Activated naive CD4-positive, alpha-beta T cell (primary cell): ENCODE measurements around the gene EZR.
"Not testable (repeated sequence)": the region's sequence is repeated elsewhere in the genome, so short reads cannot be mapped to it uniquely, and the experiment has no call there.

Experiments
- DNase-seq, 4 experiments: peaks; one replicate each; lab custom pipeline; 2025; lab: John Stamatoyannopoulos, UW

Gene EZR

GRCh38 chr6:158797331-158798310 is 21.5 kb downstream of the EZR start:
- no peak for DNase-seq

DNA sequence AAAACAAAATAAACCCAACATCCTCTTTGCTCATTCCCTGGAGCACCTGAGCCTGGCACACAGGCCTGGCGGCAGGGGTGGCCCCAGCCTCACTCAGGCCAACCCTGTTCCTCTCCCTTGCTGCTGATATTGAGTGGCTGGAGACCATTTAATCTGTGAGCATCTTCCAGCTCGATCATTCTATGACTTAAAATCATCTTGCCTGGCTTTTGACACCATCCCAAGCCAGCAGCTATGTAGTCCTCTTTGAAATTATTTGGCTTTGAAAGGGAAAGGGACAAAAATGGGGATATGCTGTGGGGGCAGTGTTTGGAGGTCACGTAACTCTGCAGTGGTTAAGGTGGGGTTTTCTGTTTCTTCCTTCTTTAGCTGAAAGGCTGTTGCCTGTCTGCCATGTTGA is 22.8 kb downstream of the EZR start:
- no peak for DNase-seq

GRCh38 chr6:158795516-158795915 is 23.7 kb downstream of the EZR start:
- DNase-seq, result no peak

DNA sequence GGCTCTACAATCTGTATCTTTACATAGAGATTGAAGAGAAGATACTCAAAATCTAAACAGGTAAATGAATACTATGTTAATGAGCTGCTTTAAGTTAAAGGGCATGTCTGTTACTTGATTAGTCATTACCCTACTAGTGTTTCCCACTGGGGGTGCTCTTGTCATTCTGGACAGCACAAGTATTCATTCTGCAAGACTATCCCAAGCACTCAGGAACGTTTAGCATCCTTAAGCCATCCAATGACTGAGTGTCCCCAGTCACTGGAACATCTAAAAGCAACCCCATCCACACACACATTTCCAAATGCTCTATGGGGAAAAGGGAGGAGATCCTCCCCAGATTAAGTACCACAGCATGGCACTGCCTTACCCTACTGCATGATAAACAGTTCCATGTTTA is 25.7 kb downstream of the EZR start:
- no peak for DNase-seq

GRCh38 chr6:158792505-158792904 is 26.7 kb downstream of the EZR start:
- DNase-seq, result not testable (repeated sequence)

DNA sequence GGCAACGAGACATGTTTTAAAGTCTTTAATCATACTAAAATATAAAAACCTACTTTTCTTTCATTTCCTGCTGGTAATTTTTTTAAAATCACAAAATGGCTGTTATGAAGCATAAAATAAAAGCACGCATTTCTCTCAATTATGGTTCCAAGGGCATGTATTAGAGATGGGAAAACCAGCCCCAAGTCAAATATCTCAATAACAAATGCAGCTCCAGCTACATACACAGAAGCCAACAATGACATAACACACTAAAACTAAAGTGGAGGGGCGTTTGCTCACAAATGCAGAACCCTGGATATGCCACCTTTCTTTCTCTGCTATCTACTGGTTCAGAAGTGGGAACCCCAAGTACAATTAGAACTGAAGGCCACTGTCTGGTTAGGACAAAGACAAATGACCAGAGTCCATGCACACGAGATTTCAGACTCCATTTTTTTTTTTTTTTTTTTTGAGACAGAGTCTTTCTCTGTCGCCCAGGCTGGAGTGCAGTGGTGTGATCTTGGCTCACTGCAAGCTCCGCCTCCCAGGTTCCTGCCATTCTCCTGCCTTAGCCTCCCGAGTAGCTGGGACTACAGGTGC is 27.8 kb downstream of the EZR start:
- DNase-seq, result no peak

DNA sequence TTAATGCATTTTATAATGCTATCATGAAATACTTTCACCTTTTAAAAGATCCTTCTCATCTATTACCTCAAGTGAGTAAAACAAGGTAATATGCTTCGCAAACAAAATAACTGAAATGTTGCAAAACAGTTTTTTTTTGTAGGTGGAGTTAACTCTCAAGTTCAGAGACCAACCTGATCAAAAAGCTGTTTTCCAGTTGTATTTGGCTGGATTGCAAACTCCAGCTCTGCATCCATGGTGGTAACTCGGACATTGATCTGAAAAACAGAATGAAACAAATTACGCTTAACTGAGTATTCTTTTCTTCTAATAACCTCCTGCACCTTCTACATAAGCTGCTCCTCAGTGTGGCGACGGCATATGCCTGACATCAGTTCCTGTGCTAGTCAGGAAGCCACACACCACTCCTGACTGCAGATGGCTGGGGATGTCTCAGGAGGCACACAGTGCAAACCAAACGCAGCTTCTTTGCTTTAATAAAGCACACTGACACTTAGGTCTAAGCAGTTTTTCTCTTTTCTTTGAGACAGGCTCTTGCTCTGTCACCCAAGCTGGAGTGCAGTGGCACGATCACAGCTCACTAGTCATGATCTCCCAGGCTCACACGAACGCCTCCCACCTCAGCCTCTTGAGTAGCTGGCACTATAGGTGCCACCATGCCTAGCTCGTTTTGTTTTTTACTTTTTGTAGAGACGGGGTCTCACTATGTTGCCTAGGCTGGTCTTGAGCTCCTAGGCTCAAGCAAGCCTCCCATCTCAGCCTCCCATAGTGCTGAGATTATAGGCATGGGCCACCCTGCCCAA is 29.9 kb downstream of the EZR start:
- peak in 2 of 4 experiments; percentile 38 to 51 for DNase-seq

DNA sequence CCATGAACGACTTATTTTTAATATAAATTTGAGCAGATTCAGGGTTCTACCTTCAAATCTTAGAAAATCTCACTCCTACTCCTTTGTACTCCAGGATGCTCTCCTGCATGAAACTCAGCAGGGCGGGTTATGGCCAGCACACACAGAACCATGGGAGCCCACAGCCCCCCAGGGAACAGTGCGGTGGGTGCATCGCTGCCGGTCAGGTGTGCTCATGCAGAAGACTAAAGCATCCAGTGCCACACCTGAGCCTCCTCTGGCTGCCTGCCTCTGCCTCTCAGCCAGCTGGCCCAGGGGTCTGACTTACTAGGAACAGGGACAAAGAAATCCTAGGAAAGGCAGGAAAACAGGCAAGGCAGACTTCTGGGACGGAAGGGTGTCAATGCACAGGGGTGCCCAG is 31.8 kb downstream of the EZR start:
- no peak for DNase-seq

GRCh38 chr6:158786645-158787304 is 32.4 kb downstream of the EZR start:
- DNase-seq, result no peak

DNA sequence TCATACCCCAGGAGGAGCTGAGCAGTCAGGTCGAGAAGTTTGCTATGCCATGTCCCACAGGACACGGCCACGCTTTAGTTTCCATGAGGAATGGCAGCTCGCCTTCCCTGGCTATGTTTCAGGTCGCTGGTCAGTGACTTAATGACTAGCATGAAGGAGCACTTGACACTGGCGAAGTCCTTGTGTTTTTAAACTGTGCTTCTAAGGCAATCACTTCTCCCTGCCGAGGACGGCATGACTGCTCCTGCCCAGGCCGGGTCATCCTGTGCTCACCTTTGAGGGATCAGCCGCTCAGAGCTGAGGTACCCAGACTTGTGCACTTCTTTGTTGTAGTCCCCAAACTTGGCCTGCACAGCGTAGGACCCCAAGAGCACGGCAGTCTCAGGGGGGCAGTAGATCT is 34.1 kb downstream of the EZR start:
- DNase-seq, result no peak

DNA sequence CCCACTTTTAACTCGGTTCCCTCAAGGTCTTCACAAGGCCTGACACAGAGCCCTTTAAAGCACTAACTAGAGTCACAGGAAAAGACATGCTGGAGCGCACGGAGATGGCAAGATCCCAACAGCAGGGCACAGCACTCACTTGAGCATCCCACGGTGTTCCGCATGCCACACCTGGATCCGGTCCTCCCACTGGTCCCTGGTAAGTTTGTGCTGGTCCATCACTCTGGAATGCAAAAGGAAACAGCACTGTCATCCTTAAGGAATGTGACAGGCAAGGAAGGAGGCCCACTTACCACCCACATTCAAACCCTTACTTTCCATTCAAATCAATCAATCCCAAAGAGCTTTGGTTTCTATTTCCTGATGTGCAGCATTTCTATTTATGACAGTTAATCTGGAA is 34.7 kb downstream of the EZR start:
- DNase-seq, result no peak

- DNase-seq, result no peak
Observed at GRCh38 chr6:158783851-158784250, 35.3 kb downstream of the EZR start.

DNA sequence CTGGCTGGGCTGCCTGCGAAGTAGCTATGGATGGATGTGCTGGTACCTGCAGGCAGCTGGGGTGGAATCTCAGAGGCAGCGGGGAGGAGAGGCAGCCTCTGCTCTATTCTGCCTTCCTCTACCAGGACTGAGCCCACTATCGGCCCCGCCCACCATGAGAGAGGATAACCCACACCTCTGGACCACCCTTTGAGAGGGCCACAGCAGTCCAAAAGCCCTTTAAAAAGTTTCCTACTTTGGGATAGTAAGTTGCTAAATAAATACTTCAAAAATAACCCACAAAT is 36.1 kb downstream of the EZR start:
- no peak for DNase-seq

GRCh38 chr6:158782432-158783166 is 36.6 kb downstream of the EZR start:
- DNase-seq, result no peak

GRCh38 chr6:158781692-158782373 is 37.3 kb downstream of the EZR start:
- DNase-seq, result no peak

DNA sequence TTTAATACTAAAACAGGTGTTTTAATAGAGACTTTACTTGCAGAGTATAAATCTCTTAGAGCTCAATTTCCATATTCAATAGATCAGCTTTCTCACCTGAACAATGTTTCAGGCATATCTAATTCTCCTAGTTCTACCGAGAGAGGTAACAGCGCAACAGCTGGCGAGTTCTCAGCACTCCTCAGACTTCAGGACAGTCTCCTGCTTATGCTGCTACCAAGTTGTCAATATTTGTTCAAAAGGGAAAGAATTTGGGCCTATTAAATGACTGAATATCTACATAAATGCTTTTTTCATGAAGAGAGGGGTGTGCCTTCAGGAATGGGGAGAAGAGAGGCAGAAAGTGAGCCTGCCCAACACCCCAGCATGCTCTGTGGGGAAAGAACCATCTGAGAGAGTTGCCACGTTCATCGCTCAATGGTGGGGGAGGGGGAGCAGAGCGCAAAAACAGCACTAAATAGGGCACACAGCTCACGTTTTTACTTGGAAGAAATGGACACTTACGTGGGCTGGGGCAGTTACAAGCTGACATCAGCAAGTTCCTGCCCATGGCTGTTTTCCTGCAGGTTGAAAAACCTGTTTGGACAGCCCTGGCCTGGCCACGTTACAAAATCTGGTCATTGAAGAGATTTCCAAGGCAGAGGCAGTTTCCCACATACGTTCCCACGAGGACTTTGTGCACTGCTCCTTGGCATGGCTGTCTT is 38.0 kb downstream of the EZR start:
- no peak for DNase-seq

DNA sequence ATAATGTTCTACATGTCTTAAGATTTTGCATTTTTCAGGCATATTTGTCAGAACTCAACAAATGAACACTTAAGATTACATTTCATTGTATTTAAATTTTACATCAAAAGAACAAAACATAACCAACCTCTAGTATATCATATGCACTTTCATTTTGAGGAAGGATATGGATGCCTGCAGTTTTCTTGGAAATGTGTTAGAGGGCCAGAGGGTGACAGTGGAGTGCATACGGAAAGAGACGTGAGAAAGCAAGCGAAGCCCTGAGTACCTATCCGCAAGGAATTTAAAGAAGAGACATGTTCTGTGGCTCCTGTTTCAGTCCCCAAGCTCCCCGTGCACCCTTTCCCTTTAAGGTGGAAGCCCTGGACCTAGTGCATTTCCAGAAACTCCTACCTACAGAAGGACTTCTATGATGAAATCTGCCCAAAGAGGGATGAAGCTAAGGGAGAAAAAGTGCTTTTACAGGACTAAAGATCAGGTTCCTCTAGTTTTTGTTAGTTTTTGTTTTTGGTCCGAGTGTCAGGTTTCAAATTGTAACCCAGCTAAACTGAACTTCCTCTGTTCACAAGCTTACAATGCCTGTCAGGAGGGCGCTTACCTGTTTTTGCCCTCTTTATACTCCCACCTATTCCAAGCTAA is 38.8 kb downstream of the EZR start:
- DNase-seq, result no peak

DNA sequence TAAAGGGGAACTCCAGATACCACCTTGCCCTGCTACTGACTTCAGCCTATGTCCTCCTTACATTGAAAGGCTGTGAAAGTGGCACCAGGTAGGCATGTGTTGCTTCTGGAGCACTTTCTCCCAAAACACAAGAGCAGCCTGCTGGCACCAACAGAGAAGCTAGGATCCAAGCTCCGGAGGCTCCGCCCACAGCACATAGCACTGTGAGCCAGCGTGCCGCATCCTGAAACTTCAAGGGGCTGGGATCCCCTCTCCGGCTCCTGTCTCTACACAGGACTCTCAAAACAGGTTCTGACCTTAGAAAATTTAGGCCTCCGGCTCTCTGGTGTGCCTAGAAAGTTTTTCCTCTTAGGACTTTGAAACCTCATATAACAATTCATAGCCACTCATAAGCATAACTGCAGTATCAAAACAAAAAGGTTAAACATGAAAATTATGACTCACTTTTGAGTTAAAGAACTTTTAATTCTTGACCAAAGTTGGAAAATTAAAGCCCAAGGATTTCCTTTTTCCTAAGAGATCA is 41.1 kb downstream of the EZR start:
- DNase-seq, result no peak

GRCh38 chr6:158777510-158777909 is 41.7 kb downstream of the EZR start:
- no peak for DNase-seq

GRCh38 chr6:158776737-158777136 is 42.4 kb downstream of the EZR start:
- DNase-seq, result no peak
